H1 (cell line): ENCODE measurements around the gene AIDA. TPM values are rescaled to one million over a fixed set of nuclear protein-coding genes. Genes with fewer than 3 reads are reported as not detected.

ENCODE experiments used
- CTCF ChIA-PET: fragments of 300-600 bp; sonication (Branson Sonifier 250); formaldehyde crosslinking; loops from one replicate; lab custom pipeline; 2021; ENCODE audit not compliant: partially characterized antibody; lab: Charles Lee
- POLR2A ChIA-PET: fragments of 300-600 bp; sonication (Branson Sonifier 250); formaldehyde crosslinking; loops from one replicate; lab custom pipeline; 2021; ENCODE audit warnings: inconsistent platforms; ENCODE audit not compliant: partially characterized antibody; lab: Charles Lee
- DNase-seq, 2 experiments: peaks; one replicate each; pipeline versions ENCODE4 v3.0.0 to v3.0.0-alpha.2; 2010 to 2022; ENCODE audit warnings: low spot score in 2 of 2, low read depth in 1 of 2, mixed read lengths in 1 of 2
- FAIRE-seq: peaks from 2 replicates; lab custom pipeline; 2011; peaks lifted over from hg19 to GRCh38; lab: Jason Lieb, UNC
- H2AFZ ChIP-seq: 2 replicates; pipeline ENCODE4 v1.8.1; 2012; ENCODE audit warnings: low read length, inconsistent platforms
- H2AK5ac ChIP-seq: 2 replicates; pipeline ENCODE4 v1.6.1; 2013; ENCODE audit warnings: low read depth, low read length
- H2BK120ac ChIP-seq: replicated peaks from 2 replicates; pipeline ENCODE3; 2013; ENCODE audit warnings: low read depth, low read length, inconsistent platforms
- H2BK12ac ChIP-seq: 2 replicates; pipeline ENCODE4 v1.6.1; 2013; ENCODE audit warnings: low read depth, low read length
- H2BK15ac ChIP-seq: 2 replicates; pipeline ENCODE4 v1.6.1; 2013; ENCODE audit warnings: low read length
- H2BK20ac ChIP-seq: 2 replicates; pipeline ENCODE4 v1.6.1; 2013; ENCODE audit warnings: low read length
- H2BK5ac ChIP-seq: 2 replicates; pipeline ENCODE4 v1.6.1; 2013; ENCODE audit warnings: low read depth, low read length
- H3K14ac ChIP-seq: 2 replicates; pipeline ENCODE4 v1.6.1; 2013; ENCODE audit warnings: inconsistent platforms; ENCODE audit not compliant: insufficient read length
- H3K18ac ChIP-seq: 2 replicates; pipeline ENCODE4 v1.6.1; 2013; ENCODE audit warnings: low read length; ENCODE audit errors: extremely low read depth
- H3K23ac ChIP-seq: 2 replicates; pipeline ENCODE4 v1.6.1; 2013; ENCODE audit warnings: inconsistent platforms; ENCODE audit not compliant: insufficient read length
- H3K23me2 ChIP-seq: 2 replicates; pipeline ENCODE4 v1.6.1; 2013; ENCODE audit warnings: low read depth, low read length
- H3K27ac ChIP-seq: 2 replicates; pipeline ENCODE4 v1.6.1; 2011; ENCODE audit warnings: low read depth, low read length, inconsistent platforms
- H3K27me3 ChIP-seq, 4 experiments: replicated peaks in 1 of 4; 1 replicate in 1 of 4; 2 replicates in 3 of 4; pipeline versions ENCODE4 v1.6.1 to v1.8.1; 2011 to 2013; ENCODE audit warnings: low read length in 3 of 4, mild to moderate bottlenecking in 3 of 4, inconsistent platforms in 2 of 4, mixed read lengths in 2 of 4, moderate library complexity in 1 of 4; ENCODE audit not compliant: control insufficient read depth in 3 of 4, insufficient read depth in 3 of 4; ENCODE audit errors: extremely low read depth in 1 of 4
- H3K36me3 ChIP-seq, 4 experiments: 2 replicates each; pipeline versions ENCODE4 v1.6.1 to v1.8.1; 2011 to 2013; ENCODE audit warnings: mild to moderate bottlenecking in 4 of 4, low read length in 3 of 4, moderate library complexity in 2 of 4, control low read depth in 1 of 4, inconsistent platforms in 1 of 4; ENCODE audit not compliant: insufficient read depth in 4 of 4, control insufficient read depth in 2 of 4
- H3K4ac ChIP-seq: replicated peaks from 2 replicates; pipeline ENCODE3; 2013; ENCODE audit warnings: low read length, low read depth, mixed read lengths, inconsistent platforms; ENCODE audit not compliant: insufficient read length
- H3K4me1 ChIP-seq, 4 experiments: replicated peaks in 1 of 4; 1 replicate in 1 of 4; 2 replicates in 3 of 4; pipeline versions ENCODE4 v1.6.1 to v1.8.1; 2011 to 2013; ENCODE audit warnings: low read length in 3 of 4, inconsistent platforms in 2 of 4, mixed read lengths in 1 of 4; ENCODE audit not compliant: insufficient read depth in 4 of 4, control insufficient read depth in 3 of 4
- H3K4me2 ChIP-seq, 2 experiments: 2 replicates each; pipeline versions ENCODE4 v1.6.1 to v1.8.1; 2011 to 2013; ENCODE audit warnings: low read depth in 2 of 2, low read length in 2 of 2, control low read depth in 1 of 2, inconsistent platforms in 1 of 2, mild to moderate bottlenecking in 1 of 2; ENCODE audit not compliant: insufficient read depth in 1 of 2
- H3K4me3 ChIP-seq, 4 experiments: fragments of 200-600, 300-600 bp in 1 of 4; sonication (generic), shearing (Covaris generic), sonication (Bioruptor Twin) in 1 of 4; 2 replicates each; pipeline versions ENCODE4 v1.5.1 to v1.8.1; 2011 to 2016; ENCODE audit warnings: low read length in 4 of 4, low read depth in 3 of 4, control low read depth in 2 of 4, inconsistent platforms in 2 of 4, mild to moderate bottlenecking in 2 of 4, mixed read lengths in 1 of 4, moderate library complexity in 1 of 4; ENCODE audit not compliant: insufficient read depth in 2 of 4; ENCODE audit errors: extremely low read depth in 1 of 4
- H3K56ac ChIP-seq: replicated peaks from 2 replicates; pipeline ENCODE3; 2013; ENCODE audit warnings: low read depth, mild to moderate bottlenecking, mixed read lengths, low read length, inconsistent platforms; ENCODE audit not compliant: insufficient read length
- H3K79me1 ChIP-seq: 2 replicates; pipeline ENCODE4 v1.6.1; 2013; ENCODE audit warnings: low read depth, low read length, control low read depth
- H3K79me2 ChIP-seq, 2 experiments: 2 replicates each; pipeline versions ENCODE4 v1.6.1 to v1.8.1; 2012 to 2013; ENCODE audit warnings: low read length in 2 of 2, mild to moderate bottlenecking in 2 of 2, inconsistent platforms in 1 of 2; ENCODE audit not compliant: insufficient read depth in 2 of 2, control insufficient read depth in 1 of 2
- H3K9ac ChIP-seq, 4 experiments: replicated peaks in 1 of 4; 1 replicate in 1 of 4; 2 replicates in 3 of 4; pipeline versions ENCODE4 v1.6.1 to v1.8.1; 2011 to 2013; ENCODE audit warnings: low read depth in 3 of 4, low read length in 3 of 4, control low read depth in 2 of 4, mild to moderate bottlenecking in 2 of 4, moderate library complexity in 2 of 4, inconsistent platforms in 1 of 4; ENCODE audit errors: extremely low read depth in 1 of 4
- H3K9me3 ChIP-seq, 2 experiments: 2 replicates each; pipeline versions ENCODE4 v1.6.1 to v1.8.1; 2012 to 2013; ENCODE audit warnings: mild to moderate bottlenecking in 2 of 2, moderate library complexity in 2 of 2, control low read depth in 1 of 2, inconsistent platforms in 1 of 2, low read depth in 1 of 2, low read length in 1 of 2, mixed read lengths in 1 of 2; ENCODE audit not compliant: insufficient read depth in 2 of 2
- H4K20me1 ChIP-seq, 2 experiments: replicated peaks in 1 of 2; 2 replicates each; pipeline versions ENCODE3 to v1.8.1; 2011 to 2013; ENCODE audit warnings: inconsistent platforms in 2 of 2, low read length in 2 of 2, mild to moderate bottlenecking in 1 of 2; ENCODE audit not compliant: insufficient read depth in 2 of 2, control insufficient read depth in 1 of 2
- H4K5ac ChIP-seq: 2 replicates; pipeline ENCODE4 v1.6.1; 2013; ENCODE audit warnings: low read length, low read depth, mixed read lengths, inconsistent platforms; ENCODE audit not compliant: insufficient read length
- H4K8ac ChIP-seq: 2 replicates; pipeline ENCODE4 v1.8.0; 2013; ENCODE audit warnings: mild to moderate bottlenecking, moderate library complexity, low read length, inconsistent platforms; ENCODE audit not compliant: insufficient read depth; ENCODE audit errors: extremely low read depth
- H4K91ac ChIP-seq: replicated peaks from 2 replicates; pipeline ENCODE3; 2013; ENCODE audit warnings: low read length, mixed read lengths, inconsistent platforms; ENCODE audit not compliant: insufficient read length
- ASH2L ChIP-seq: fragments of 200-600, 300-600 bp; sonication (generic); IDR thresholded peaks from one replicate; pipeline ENCODE4 v1.7.1; 2017; ENCODE audit warnings: low read length
- BRCA1 ChIP-seq: IDR thresholded peaks from 2 replicates; pipeline ENCODE4 v1.6.1; 2012; ENCODE audit warnings: low read depth, low read length, improper control_type of control experiment
- HDAC6 ChIP-seq: IDR thresholded peaks from one replicate; pipeline ENCODE4 v1.7.1; 2012; ENCODE audit warnings: low read depth, mild to moderate bottlenecking, inconsistent platforms, low read length, moderate library complexity
- JUND ChIP-seq: IDR thresholded peaks from 2 replicates; pipeline ENCODE4 v1.6.1; 2011; ENCODE audit warnings: mild to moderate bottlenecking, improper control_type of control experiment, low read length
- KDM1A ChIP-seq: fragments of 200-600, 300-600 bp; sonication (generic); IDR thresholded peaks from 2 replicates; pipeline ENCODE4 v1.7.1; 2016; ENCODE audit warnings: mild to moderate bottlenecking, low read length, borderline replicate concordance
- KDM5A ChIP-seq: fragments of 200-600 bp; IDR thresholded peaks from 2 replicates; pipeline ENCODE4 v1.7.1; 2012; ENCODE audit warnings: mild to moderate bottlenecking, low read length, inconsistent platforms, mixed read lengths
- NRF1 ChIP-seq: IDR thresholded peaks from 2 replicates; pipeline ENCODE4 v1.6.1; 2011; ENCODE audit warnings: mild to moderate bottlenecking, low read depth, low read length, improper control_type of control experiment
- SP1 ChIP-seq: IDR thresholded peaks from 2 replicates; pipeline ENCODE4 v1.6.1; 2011; ENCODE audit warnings: low read depth, low read length
- SP4 ChIP-seq: IDR thresholded peaks from 2 replicates; pipeline ENCODE4 v1.6.1; 2012; ENCODE audit warnings: low read length, inconsistent platforms
- SUZ12 ChIP-seq: fragments of 200-600 bp; sonication (generic); IDR thresholded peaks from 2 replicates; pipeline ENCODE4 v1.6.1; 2012; ENCODE audit warnings: mild to moderate bottlenecking, inconsistent platforms, low read length, moderate library complexity, mixed read lengths
- WGBS, 2 experiments: shearing (Covaris generic) in 1 of 2; methylation state at CpG; one replicate each; pipeline versions ENCODE4 v1.1.6 to v1.1.7; 2013 to 2015; ENCODE audit warnings: low lambda C conversion rate in 2 of 2, mixed read lengths in 2 of 2, inconsistent platforms in 1 of 2, low coverage in 1 of 2, missing lambda C conversion rate in 1 of 2; ENCODE audit not compliant: insufficient replicate concordance in 2 of 2, insufficient coverage in 1 of 2, insufficient read length in 1 of 2; ENCODE audit errors: extremely low coverage in 1 of 2, missing lambda C conversion rate in 1 of 2; 5-methylcytosine and 5-hydroxymethylcytosine counted together
- polyA plus RNA-seq, 7 experiments: library from polyadenylated mRNA; depleted of rRNA in 3 of 7; stranded (reverse) in 5 of 7; unstranded in 2 of 7; fragments of >200 nt in 5 of 7; fragments of 200-250 nt in 2 of 7; gene quantifications; 1 replicate in 5 of 7; 2 replicates in 1 of 7; 4 replicates in 1 of 7; pipeline versions ENCODE4 v1.2.1 to v1.2.3, GENCODE V29; 2011 to 2013; ENCODE audit warnings: missing spikeins in 2 of 7, mixed read lengths in 2 of 7
- total RNA-seq: library from RNA; stranded (reverse); fragmentation: NEBNext Ultra II Directional; extraction: Animal tissue kit (Norgen Biotek cat#: 25700); gene quantifications from 2 replicates; pipeline ENCODE4 v1.2.1, GENCODE V29; 2021
- TF ChIP-seq, protein P1 (sequence below): IDR thresholded peaks from 2 replicates; pipeline ENCODE4 v1.6.1; 2012; ENCODE audit warnings: inconsistent platforms
- TF ChIP-seq, protein P2 (sequence below): IDR thresholded peaks from 2 replicates; pipeline ENCODE4 v1.6.1; 2011; ENCODE audit warnings: low read depth, mild to moderate bottlenecking, low read length; ENCODE audit not compliant: insufficient read depth

Gene AIDA
- total and polyA plus RNA-seq, 2 of the 8 experiments (the other 6 are each of a cell fraction or from before 2014, with no cell fraction given): 52.5 to 103 TPM

DNA sequence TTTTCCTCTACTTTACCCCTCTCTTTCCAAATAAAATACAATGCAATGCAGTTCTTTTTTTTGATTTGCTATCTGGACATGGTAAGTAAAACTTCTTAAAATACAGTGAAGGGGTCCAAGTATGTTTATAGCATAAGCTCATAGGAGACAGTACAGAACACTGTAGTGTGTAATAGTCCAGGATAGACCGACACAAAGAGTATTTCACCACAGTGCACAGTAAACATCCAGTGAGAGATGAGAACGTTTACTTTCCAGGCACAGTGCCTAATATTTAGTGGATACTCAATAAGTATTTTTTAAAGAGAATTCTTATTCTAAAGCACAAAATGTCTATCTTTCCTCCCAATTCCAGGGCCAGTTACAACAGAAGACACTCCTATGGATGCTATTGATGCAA lies 79.5 kb downstream of the AIDA start:
- Histone ChIP-seq H2BK20ac (no peak overlapping the region), H3K23me2 (no peaks in the 10 kb centered on the region), H4K20me1 (peaks cover 0 to 2% of the 10 kb centered on the region in 2 experiments), H2AFZ (no peak overlapping the region), H3K79me1 (no peaks in the 10 kb centered on the region), H3K18ac (no peak overlapping the region), H3K4me3 (no peak overlapping the region), H2BK5ac (no peak overlapping the region), H3K79me2 (no peaks in the 10 kb centered on the region; a peak in 1 of 4 replicates), H3K9ac (no peak overlapping the region), H3K56ac (no peak overlapping the region), H3K36me3 (peaks cover 22 to 52% (median 42%) of the 10 kb centered on the region in 4 experiments), H3K27me3 (no peaks in the 10 kb centered on the region), H3K27ac (no peak overlapping the region), H3K4ac (no peak overlapping the region), H3K4me2 (no peak overlapping the region), H2AK5ac (no peak overlapping the region), H3K9me3 (no peaks in the 10 kb centered on the region), H2BK120ac (no peak overlapping the region), H3K4me1 (no peaks in the 10 kb centered on the region), H2BK15ac (no peak overlapping the region), H3K14ac (no peak overlapping the region), H4K8ac (no peak overlapping the region), H4K5ac (no peak overlapping the region), H3K23ac (no peak overlapping the region), H2BK12ac (no peak overlapping the region), H4K91ac (no peak overlapping the region)
- DNase-seq: no peak
- no peak for FAIRE-seq
- TF ChIP-seq NRF1 (no peak), JUND (no peak), ASH2L (no peak), BRCA1 (no peak), KDM1A (no peak), HDAC6 (no peak), SUZ12 (no peak), SP1 (no peak), KDM5A (no peak), SP4 (no peak)
- TF ChIP-seq, protein P1, sequence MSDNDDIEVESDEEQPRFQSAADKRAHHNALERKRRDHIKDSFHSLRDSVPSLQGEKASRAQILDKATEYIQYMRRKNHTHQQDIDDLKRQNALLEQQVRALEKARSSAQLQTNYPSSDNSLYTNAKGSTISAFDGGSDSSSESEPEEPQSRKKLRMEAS: no peak
- TF ChIP-seq, protein P2, sequence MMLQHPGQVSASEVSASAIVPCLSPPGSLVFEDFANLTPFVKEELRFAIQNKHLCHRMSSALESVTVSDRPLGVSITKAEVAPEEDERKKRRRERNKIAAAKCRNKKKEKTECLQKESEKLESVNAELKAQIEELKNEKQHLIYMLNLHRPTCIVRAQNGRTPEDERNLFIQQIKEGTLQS: no peak
- WGBS, 2 experiments: 95% methylated on average over 2 of the region's 2 CpGs; no CpG with 5 or more reads in 1 of the 2 experiments
- CTCF ChIA-PET: interaction anchor here (2.4 kb wide), 1 partner anchor 13 kb away, joined by 19 read pairs; no protein-coding TSS in a partner anchor
- POLR2A ChIA-PET: no interaction called here
